ENCODE data around the gene LRP1B. TPM values are rescaled to one million over a fixed set of nuclear protein-coding genes. Genes with fewer than 3 reads are reported as not detected.

The LRP1B gene
- polyA plus RNA-seq, 2 of the 4 experiments (the other 2 are of a cell fraction) = 0.03 TPM; not detected in 1

GRCh38 chr2:140355511-140356090 lies 1775.2 kb downstream of the LRP1B start:
- FAIRE-seq (no peak), DNase-seq (ENCODE audit: low read depth in 1 of 2, low spot score in 1 of 2) (no peak), ATAC-seq (no peak)
- WGBS (ENCODE audit: missing lambda C conversion rate) = 20% methylated on average over 2 of the region's 2 CpGs
- ChIA-PET POLR2A (no interaction called here), CTCF (no interaction called here)
- H3K4me2 ChIP-seq = no peak overlapping the region
- H3K4me3 ChIP-seq = no peak overlapping the region
- no peaks in the 10 kb centered on the region for H3K4me1 ChIP-seq
- no peak overlapping the region for H3K27ac ChIP-seq
- no peaks in the 10 kb centered on the region for H3K9me3 ChIP-seq
- TF ChIP-seq HOXB5 (CRISPR knock-in tag; IDR thresholded peaks at IDR 0.05) (no peak), HOXB13 (CRISPR knock-in tag; IDR thresholded peaks at IDR 0.05; ENCODE audit: low read depth) (no peak), CBX8 (IDR thresholded peaks at IDR 0.05) (no peak), HMGXB4 (CRISPR knock-in tag; IDR thresholded peaks at IDR 0.05; ENCODE audit: borderline replicate concordance) (no peak), POLR2A (IDR thresholded peaks at IDR 0.05; ENCODE audit: low read length) (no peak)

GRCh38 chr2:140354544-140354943 lies 1776.3 kb downstream of the LRP1B start:
- no peak for TF ChIP-seq MAX (IDR thresholded peaks at IDR 0.05)
- TF ChIP-seq HOXB5 (CRISPR knock-in tag; IDR thresholded peaks at IDR 0.05) = no peak
- ChIA-PET CTCF (interaction anchor here (0.6 kb wide), 1 partner anchor 20 kb away, joined by 3 read pairs; no protein-coding TSS in a partner anchor), POLR2A (no interaction called here)
- WGBS (ENCODE audit: missing lambda C conversion rate) = 41% methylated on average over 2 of the region's 2 CpGs
- H3K4me3 ChIP-seq = no peak overlapping the region
- DNase-seq (ENCODE audit: low read depth in 1 of 2, low spot score in 1 of 2) (no peak), FAIRE-seq (no peak), ATAC-seq (no peak)
- H3K27ac ChIP-seq = no peak overlapping the region
- H3K9me3 ChIP-seq = no peaks in the 10 kb centered on the region
- no peak overlapping the region for H3K4me2 ChIP-seq
- no peaks in the 10 kb centered on the region for H3K4me1 ChIP-seq

GRCh38 chr2:140353541-140353940 lies 1777.3 kb downstream of the LRP1B start:
- no peak for TF ChIP-seq SREBF2 (IDR thresholded peaks at IDR 0.05)
- TF ChIP-seq CTCF (IDR thresholded peaks at IDR 0.05) = no peak
- no peak for TF ChIP-seq POLR2AphosphoS2 (conservative IDR thresholded peaks at IDR 0.05; ENCODE audit: low read length)
- no peak for TF ChIP-seq CEBPB (IDR thresholded peaks at IDR 0.05)
- TF ChIP-seq PBX3 (IDR thresholded peaks at IDR 0.05) = no peak
- TF ChIP-seq CBX2 (IDR thresholded peaks at IDR 0.05; ENCODE audit: borderline replicate concordance, low read depth) = no peak
- TF ChIP-seq ZNF302 (CRISPR knock-in tag; IDR thresholded peaks at IDR 0.05) = no peak
- H3K4me1 ChIP-seq = no peaks in the 10 kb centered on the region
- DNase-seq (ENCODE audit: low read depth in 1 of 2, low spot score in 1 of 2) (no peak), FAIRE-seq (no peak), ATAC-seq (no peak)
- POLR2A ChIA-PET = no interaction called here
- H3K4me3 ChIP-seq = no peak overlapping the region
- no peak overlapping the region for H3K27ac ChIP-seq
- H3K9me3 ChIP-seq = no peaks in the 10 kb centered on the region
- H3K4me2 ChIP-seq = no peak overlapping the region
- CTCF ChIA-PET = no interaction called here
- 39% methylated on average over 2 of the region's 2 CpGs for WGBS (ENCODE audit: missing lambda C conversion rate)

GRCh38 chr2:140351692-140352091 lies 1779.1 kb downstream of the LRP1B start:
- POLR2A ChIA-PET = no interaction called here
- no peak overlapping the region for H3K27ac ChIP-seq
- FAIRE-seq = no peak
- no peak for ATAC-seq
- H3K4me2 ChIP-seq = no peak overlapping the region
- no peaks in the 10 kb centered on the region for H3K9me3 ChIP-seq
- H3K4me1 ChIP-seq = no peaks in the 10 kb centered on the region
- H3K4me3 ChIP-seq = no peak overlapping the region
- no peak for DNase-seq (ENCODE audit: low read depth in 1 of 2, low spot score in 1 of 2)
- CTCF ChIA-PET = interaction anchor here (0.6 kb wide), 1 partner anchor 520 kb away, joined by 3 read pairs; no protein-coding TSS in a partner anchor
- WGBS (ENCODE audit: missing lambda C conversion rate) = 23% methylated on average over 3 of the region's 3 CpGs
- no peak for TF ChIP-seq KDM1A (IDR thresholded peaks at IDR 0.05; ENCODE audit: low read depth)
- no peak for TF ChIP-seq HOXA7 (CRISPR knock-in tag; IDR thresholded peaks at IDR 0.05)
- TF ChIP-seq HMGXB4 (CRISPR knock-in tag; IDR thresholded peaks at IDR 0.05; ENCODE audit: borderline replicate concordance) = no peak
- TF ChIP-seq MYC (IDR thresholded peaks at IDR 0.05; ENCODE audit: borderline replicate concordance, low read length) = no peak
- TF ChIP-seq PBX3 (IDR thresholded peaks at IDR 0.05) = no peak
- TF ChIP-seq BHLHE40 (IDR thresholded peaks at IDR 0.05; ENCODE audit: low read depth, low read length) = no peak
- no peak for TF ChIP-seq JUNB (IDR thresholded peaks at IDR 0.05)
- no peak for TF ChIP-seq HOXB5 (CRISPR knock-in tag; IDR thresholded peaks at IDR 0.05)
- no peak for TF ChIP-seq ZNF302 (CRISPR knock-in tag; IDR thresholded peaks at IDR 0.05)
- TF ChIP-seq SREBF2 (IDR thresholded peaks at IDR 0.05) = no peak
- TF ChIP-seq SMC3 (IDR thresholded peaks at IDR 0.05) = no peak
- TF ChIP-seq ELK1 (IDR thresholded peaks at IDR 0.05; ENCODE audit: low read depth, low read length) = no peak
- TF ChIP-seq NFE2L2 (conservative IDR thresholded peaks at IDR 0.05; ENCODE audit: low read length) = no peak

All from A549 (cell line).